Tibial nerve (tissue), 4 donors: ENCODE data around the gene RCAN2.

Experiments
- EP300 ChIP-seq, 2 donors: sonication (generic); formaldehyde crosslinking; IDR thresholded peaks; one replicate each; pipeline ENCODE4 v1.6.1; 2017; ENCODE audit warnings: antibody characterized with exemption in 2 of 2, mild to moderate bottlenecking in 1 of 2
- POLR2A ChIP-seq, 2 donors: fragments of 450-650 bp; IDR thresholded peaks; one replicate each; pipeline ENCODE4 v1.6.1; 2017; ENCODE audit warnings: antibody characterized with exemption in 2 of 2, mild to moderate bottlenecking in 2 of 2, moderate library complexity in 2 of 2
- TF ChIP-seq, protein P1 (sequence below), 5 experiments: fragments of 200-600 bp in 3 of 5; fragments of 450-650 bp in 2 of 5; sonication (generic) in 3 of 5; IDR thresholded peaks; one replicate each; pipeline ENCODE4 v1.5.1; 2016 to 2019; ENCODE audit warnings: antibody characterized with exemption in 5 of 5, mild to moderate bottlenecking in 3 of 5, moderate library complexity in 2 of 5

DNA sequence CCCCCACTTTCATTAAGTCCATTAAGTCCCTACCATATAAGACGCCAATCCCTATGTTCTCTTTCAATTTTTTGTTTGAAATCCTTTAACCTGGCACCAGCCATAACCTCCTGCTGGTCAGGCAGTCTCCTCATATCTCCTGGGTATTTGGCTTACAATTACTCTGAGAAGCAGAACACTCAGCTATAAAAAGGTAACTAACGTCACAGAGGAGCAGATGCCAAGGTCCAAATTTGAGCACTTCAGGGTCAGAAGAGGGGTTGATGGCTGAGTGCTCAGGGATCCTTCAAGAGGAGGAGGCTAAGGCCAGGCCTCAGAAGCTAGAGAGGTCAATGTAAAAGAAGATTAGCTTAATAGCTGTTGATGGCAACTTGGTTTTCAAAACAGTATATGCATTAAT is 22.3 kb upstream of the RCAN2 start:
- TF ChIP-seq EP300 (IDR thresholded peaks at IDR 0.05) (no peak), POLR2A (IDR thresholded peaks at IDR 0.05) (no peak)
- TF ChIP-seq, protein P1, sequence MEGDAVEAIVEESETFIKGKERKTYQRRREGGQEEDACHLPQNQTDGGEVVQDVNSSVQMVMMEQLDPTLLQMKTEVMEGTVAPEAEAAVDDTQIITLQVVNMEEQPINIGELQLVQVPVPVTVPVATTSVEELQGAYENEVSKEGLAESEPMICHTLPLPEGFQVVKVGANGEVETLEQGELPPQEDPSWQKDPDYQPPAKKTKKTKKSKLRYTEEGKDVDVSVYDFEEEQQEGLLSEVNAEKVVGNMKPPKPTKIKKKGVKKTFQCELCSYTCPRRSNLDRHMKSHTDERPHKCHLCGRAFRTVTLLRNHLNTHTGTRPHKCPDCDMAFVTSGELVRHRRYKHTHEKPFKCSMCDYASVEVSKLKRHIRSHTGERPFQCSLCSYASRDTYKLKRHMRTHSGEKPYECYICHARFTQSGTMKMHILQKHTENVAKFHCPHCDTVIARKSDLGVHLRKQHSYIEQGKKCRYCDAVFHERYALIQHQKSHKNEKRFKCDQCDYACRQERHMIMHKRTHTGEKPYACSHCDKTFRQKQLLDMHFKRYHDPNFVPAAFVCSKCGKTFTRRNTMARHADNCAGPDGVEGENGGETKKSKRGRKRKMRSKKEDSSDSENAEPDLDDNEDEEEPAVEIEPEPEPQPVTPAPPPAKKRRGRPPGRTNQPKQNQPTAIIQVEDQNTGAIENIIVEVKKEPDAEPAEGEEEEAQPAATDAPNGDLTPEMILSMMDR (IDR thresholded peaks at IDR 0.05): no peak
